ENCODE results near the gene ERMAP. TPM values are rescaled to one million over a fixed set of nuclear protein-coding genes. Genes with fewer than 3 reads are reported as not detected.

ERMAP gene
- total and polyA plus RNA-seq, 2 experiments from 2014 or later = 1.2 to 2.2 TPM

DNA sequence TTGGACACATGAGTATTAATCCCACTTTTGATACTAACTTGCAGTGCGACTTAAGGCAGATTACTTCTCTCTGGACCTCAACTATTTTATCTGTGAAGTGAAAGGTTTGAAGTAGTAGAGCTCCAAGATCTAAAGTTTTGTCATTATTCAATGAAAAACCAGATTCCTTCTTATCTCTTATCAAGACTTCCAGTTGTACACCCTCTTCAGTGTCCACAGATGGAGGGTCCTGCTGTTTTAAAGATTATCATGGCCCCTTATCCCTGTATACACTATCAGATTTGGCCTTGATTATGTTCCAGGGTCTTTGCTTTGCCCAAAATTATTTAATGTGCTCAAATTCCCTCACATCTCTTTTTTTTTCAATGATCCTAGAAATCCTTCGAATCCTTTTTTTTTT, 48.8 kb upstream of the ERMAP start:
- no peak overlapping the region for H2AFZ ChIP-seq

More for the DNA sequence above, 48.8 kb upstream of the ERMAP start:
- Histone ChIP-seq H3K4me1 (ENCODE audit: insufficient read depth) (peaks cover 36% of the 10 kb centered on the region), H3K4me3 (peak overlapping the region; percentile 92), H3K27ac (ENCODE audit: low read depth) (no peak overlapping the region), H3K36me3 (ENCODE audit: insufficient read depth) (no peaks in the 10 kb centered on the region; the same call in 1 of the 2 replicates), H3K27me3 (ENCODE audit: insufficient read depth) (no peaks in the 10 kb centered on the region), H4K20me1 (replicated peaks; ENCODE audit: insufficient read depth) (peaks cover 8% of the 10 kb centered on the region; the same call in 1 of the 2 replicates), H3K4me2 (peak overlapping the region; percentile 81), H3K9me2 (ENCODE audit: insufficient read depth) (no peaks in the 10 kb centered on the region), H3K79me2 (replicated peaks; ENCODE audit: insufficient read depth) (peaks cover 75% of the 10 kb centered on the region), H3F3A (replicated peaks; ENCODE audit: low read depth) (no peaks in the 10 kb centered on the region)
- Mint-ChIP-seq H3K9me3 (no peaks in the 10 kb centered on the region; the same call in 2 of the 3 replicates), H3K27me3 (ENCODE audit: insufficient read depth, low read depth, poor library complexity) (peaks cover 15% of the 10 kb centered on the region), H3K36me3 (ENCODE audit: low read depth) (peaks cover 24% of the 10 kb centered on the region), H3K4me1 (peaks cover 14% of the 10 kb centered on the region), H3K27ac (no peak overlapping the region), H3K4me3 (no peak overlapping the region; the same call in 2 of the 3 replicates)
- DNase-seq (ENCODE audit: low spot score) (no peak), ATAC-seq (no peak)
- TF ChIP-seq, protein P1, sequence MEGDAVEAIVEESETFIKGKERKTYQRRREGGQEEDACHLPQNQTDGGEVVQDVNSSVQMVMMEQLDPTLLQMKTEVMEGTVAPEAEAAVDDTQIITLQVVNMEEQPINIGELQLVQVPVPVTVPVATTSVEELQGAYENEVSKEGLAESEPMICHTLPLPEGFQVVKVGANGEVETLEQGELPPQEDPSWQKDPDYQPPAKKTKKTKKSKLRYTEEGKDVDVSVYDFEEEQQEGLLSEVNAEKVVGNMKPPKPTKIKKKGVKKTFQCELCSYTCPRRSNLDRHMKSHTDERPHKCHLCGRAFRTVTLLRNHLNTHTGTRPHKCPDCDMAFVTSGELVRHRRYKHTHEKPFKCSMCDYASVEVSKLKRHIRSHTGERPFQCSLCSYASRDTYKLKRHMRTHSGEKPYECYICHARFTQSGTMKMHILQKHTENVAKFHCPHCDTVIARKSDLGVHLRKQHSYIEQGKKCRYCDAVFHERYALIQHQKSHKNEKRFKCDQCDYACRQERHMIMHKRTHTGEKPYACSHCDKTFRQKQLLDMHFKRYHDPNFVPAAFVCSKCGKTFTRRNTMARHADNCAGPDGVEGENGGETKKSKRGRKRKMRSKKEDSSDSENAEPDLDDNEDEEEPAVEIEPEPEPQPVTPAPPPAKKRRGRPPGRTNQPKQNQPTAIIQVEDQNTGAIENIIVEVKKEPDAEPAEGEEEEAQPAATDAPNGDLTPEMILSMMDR (conservative IDR thresholded peaks at IDR 0.05; ENCODE audit: low read depth in 2 of 2) = no peak
- no peak for TF ChIP-seq POLR2AphosphoS5 (IDR thresholded peaks at IDR 0.05; ENCODE audit: low read depth)
- TF ChIP-seq STAT1 (IDR thresholded peaks at IDR 0.05; ENCODE audit: unreplicated experiment) = no peak
- no peak for TF ChIP-seq ZNF462 (CRISPR knock-in tag; IDR thresholded peaks at IDR 0.05)
- TF ChIP-seq CREB1 (CRISPR knock-in tag; IDR thresholded peaks at IDR 0.05; ENCODE audit: low read depth) = no peak
- TF ChIP-seq, protein P2, sequence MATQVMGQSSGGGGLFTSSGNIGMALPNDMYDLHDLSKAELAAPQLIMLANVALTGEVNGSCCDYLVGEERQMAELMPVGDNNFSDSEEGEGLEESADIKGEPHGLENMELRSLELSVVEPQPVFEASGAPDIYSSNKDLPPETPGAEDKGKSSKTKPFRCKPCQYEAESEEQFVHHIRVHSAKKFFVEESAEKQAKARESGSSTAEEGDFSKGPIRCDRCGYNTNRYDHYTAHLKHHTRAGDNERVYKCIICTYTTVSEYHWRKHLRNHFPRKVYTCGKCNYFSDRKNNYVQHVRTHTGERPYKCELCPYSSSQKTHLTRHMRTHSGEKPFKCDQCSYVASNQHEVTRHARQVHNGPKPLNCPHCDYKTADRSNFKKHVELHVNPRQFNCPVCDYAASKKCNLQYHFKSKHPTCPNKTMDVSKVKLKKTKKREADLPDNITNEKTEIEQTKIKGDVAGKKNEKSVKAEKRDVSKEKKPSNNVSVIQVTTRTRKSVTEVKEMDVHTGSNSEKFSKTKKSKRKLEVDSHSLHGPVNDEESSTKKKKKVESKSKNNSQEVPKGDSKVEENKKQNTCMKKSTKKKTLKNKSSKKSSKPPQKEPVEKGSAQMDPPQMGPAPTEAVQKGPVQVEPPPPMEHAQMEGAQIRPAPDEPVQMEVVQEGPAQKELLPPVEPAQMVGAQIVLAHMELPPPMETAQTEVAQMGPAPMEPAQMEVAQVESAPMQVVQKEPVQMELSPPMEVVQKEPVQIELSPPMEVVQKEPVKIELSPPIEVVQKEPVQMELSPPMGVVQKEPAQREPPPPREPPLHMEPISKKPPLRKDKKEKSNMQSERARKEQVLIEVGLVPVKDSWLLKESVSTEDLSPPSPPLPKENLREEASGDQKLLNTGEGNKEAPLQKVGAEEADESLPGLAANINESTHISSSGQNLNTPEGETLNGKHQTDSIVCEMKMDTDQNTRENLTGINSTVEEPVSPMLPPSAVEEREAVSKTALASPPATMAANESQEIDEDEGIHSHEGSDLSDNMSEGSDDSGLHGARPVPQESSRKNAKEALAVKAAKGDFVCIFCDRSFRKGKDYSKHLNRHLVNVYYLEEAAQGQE (IDR thresholded peaks at IDR 0.05; ENCODE audit: unreplicated experiment) = no peak
- TF ChIP-seq ZNF331 (CRISPR knock-in tag; IDR thresholded peaks at IDR 0.05; ENCODE audit: low read depth) = no peak
- no peak for TF ChIP-seq EZH2phosphoT487 (IDR thresholded peaks at IDR 0.05; ENCODE audit: unreplicated experiment)
- TF ChIP-seq EZH2 (IDR thresholded peaks at IDR 0.05; ENCODE audit: low read depth, unreplicated experiment) = no peak
- no peak for TF ChIP-seq NANOG (IDR thresholded peaks at IDR 0.05; ENCODE audit: borderline replicate concordance)
- TF ChIP-seq, protein P3, sequence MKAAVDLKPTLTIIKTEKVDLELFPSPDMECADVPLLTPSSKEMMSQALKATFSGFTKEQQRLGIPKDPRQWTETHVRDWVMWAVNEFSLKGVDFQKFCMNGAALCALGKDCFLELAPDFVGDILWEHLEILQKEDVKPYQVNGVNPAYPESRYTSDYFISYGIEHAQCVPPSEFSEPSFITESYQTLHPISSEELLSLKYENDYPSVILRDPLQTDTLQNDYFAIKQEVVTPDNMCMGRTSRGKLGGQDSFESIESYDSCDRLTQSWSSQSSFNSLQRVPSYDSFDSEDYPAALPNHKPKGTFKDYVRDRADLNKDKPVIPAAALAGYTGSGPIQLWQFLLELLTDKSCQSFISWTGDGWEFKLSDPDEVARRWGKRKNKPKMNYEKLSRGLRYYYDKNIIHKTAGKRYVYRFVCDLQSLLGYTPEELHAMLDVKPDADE (IDR thresholded peaks at IDR 0.05) = no peak
- TF ChIP-seq ZNF114 (CRISPR knock-in tag; IDR thresholded peaks at IDR 0.05) = no peak
- TF ChIP-seq JUNB (IDR thresholded peaks at IDR 0.05; ENCODE audit: unreplicated experiment) = no peak

Data from GM23338 (cell line).